Left lung (tissue), 10 donors: ENCODE data around the gene NLGN2. TPM values are rescaled to one million over a fixed set of nuclear protein-coding genes. Genes with fewer than 3 reads are reported as not detected.

Source experiments
- ATAC-seq: fragments of 200-7000 bp; cut with Tn5 transposase; one replicate; pipeline ENCODE4 v1.9.1; 2020; ENCODE audit warnings: moderate library complexity
- DNase-seq, 4 donors: peaks; one replicate each; pipeline ENCODE4 v3.0.0-alpha.2; 2013 to 2020
- H3K27ac ChIP-seq, 2 donors: fragments of 200-600 bp; sonication (generic) in 1 of 2; one replicate each; pipeline versions ENCODE4 v1.5.0 to v1.8.0; 2020 to 2021
- H3K27me3 ChIP-seq, 2 donors: fragments of 200-600 bp; sonication (generic) in 1 of 2; one replicate each; pipeline versions ENCODE4 v1.5.0 to v1.8.0; 2020 to 2021
- H3K36me3 ChIP-seq, 2 donors: fragments of 200-600 bp; sonication (generic) in 1 of 2; one replicate each; pipeline versions ENCODE4 v1.5.0 to v1.8.0; 2020 to 2021
- H3K4me1 ChIP-seq, 2 donors: fragments of 200-600 bp; one replicate each; pipeline ENCODE4 v1.8.0; 2021
- H3K4me3 ChIP-seq, 2 donors: fragments of 200-600 bp; sonication (generic) in 1 of 2; one replicate each; pipeline versions ENCODE4 v1.5.0 to v1.8.0; 2020 to 2021; ENCODE audit warnings: mild to moderate bottlenecking in 1 of 2
- H3K9me3 ChIP-seq, 2 donors: fragments of 200-600 bp; sonication (generic) in 1 of 2; one replicate each; pipeline versions ENCODE4 v1.5.0 to v1.8.0; 2020 to 2021
- intact Hi-C, 2 donors: fragments of 100-400 bp; cut with DNase I; formaldehyde crosslinking; loops; one replicate each; pipeline versions ENCODE4 v1.11.2 to v1.14.2; 2022
- polyA plus RNA-seq, 6 donors: library from polyadenylated mRNA; unstranded; fragments of 120-200 nt; gene quantifications; one replicate each; pipeline ENCODE4 v1.2.1, GENCODE V29; 2013; ENCODE audit not compliant: insufficient read length in 6 of 6
- total RNA-seq, 2 donors: library from RNA; stranded (reverse); fragmentation: NEBNext Ultra II Directional; extraction: Animal tissue kit (Norgen Biotek cat#: 25700); gene quantifications; one replicate each; pipeline ENCODE4 v1.2.1, GENCODE V29; 2021
- TF ChIP-seq, protein P1 (sequence below), 2 donors: fragments of 200-600 bp; sonication (generic) in 1 of 2; IDR thresholded peaks; one replicate each; pipeline versions ENCODE4 v1.5.0 to v1.8.0; 2021; ENCODE audit warnings: antibody characterized with exemption in 2 of 2
- donor health status: DM: no; HTN: yes; CAD: no.
- donor health status: DM: no; HTN: no; CAD: no.

Gene NLGN2
- total and polyA plus RNA-seq, 8 donors, result 14.8 to 34.4 (median 29.0) TPM

DNA sequence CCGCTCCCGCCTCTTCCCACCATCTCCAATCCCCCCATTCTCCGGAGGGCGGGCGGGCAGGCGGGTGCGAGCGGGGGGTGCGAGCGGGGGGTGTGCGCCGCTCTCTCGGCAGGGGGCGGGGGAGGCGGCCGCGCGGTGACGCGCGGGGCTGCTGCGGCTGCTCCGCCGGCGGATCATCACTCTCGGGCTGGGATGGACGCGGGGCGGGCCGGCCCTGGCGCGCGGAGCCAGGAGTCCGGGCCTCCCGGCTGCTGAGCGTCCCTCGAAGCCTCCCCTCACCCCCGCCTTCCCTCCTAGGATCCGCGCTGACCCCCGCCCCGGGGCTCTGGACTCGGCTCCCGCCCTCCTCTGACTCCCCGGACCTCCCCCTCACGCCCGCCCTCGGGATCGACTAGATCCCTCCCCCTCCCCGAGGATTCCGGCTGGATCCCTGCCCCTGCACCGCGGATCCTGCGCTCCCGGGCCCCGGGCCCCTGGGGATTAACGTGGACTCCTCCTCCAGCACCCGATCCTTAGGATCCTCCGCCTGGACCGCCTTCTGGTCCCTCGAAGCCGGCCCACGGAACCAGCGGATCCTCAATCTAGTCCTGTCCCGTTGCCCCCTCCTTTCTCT lies 2.8 kb upstream of the NLGN2 start:
- DNase-seq (peak in 1 of 4 donors; percentile 88), ATAC-seq (peak; percentile 53)
- H3K4me3 ChIP-seq, result peak overlapping the region; percentile 59 to 61
- TF ChIP-seq, protein P1, sequence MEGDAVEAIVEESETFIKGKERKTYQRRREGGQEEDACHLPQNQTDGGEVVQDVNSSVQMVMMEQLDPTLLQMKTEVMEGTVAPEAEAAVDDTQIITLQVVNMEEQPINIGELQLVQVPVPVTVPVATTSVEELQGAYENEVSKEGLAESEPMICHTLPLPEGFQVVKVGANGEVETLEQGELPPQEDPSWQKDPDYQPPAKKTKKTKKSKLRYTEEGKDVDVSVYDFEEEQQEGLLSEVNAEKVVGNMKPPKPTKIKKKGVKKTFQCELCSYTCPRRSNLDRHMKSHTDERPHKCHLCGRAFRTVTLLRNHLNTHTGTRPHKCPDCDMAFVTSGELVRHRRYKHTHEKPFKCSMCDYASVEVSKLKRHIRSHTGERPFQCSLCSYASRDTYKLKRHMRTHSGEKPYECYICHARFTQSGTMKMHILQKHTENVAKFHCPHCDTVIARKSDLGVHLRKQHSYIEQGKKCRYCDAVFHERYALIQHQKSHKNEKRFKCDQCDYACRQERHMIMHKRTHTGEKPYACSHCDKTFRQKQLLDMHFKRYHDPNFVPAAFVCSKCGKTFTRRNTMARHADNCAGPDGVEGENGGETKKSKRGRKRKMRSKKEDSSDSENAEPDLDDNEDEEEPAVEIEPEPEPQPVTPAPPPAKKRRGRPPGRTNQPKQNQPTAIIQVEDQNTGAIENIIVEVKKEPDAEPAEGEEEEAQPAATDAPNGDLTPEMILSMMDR (IDR thresholded peaks at IDR 0.05), result no peak
- no peaks in the 10 kb centered on the region for H3K36me3 ChIP-seq
- H3K27ac ChIP-seq, result peak overlapping the region; percentile 87
- no peaks in the 10 kb centered on the region for H3K9me3 ChIP-seq
- peaks cover 0 to 37% of the 10 kb centered on the region in 2 donors for H3K27me3 ChIP-seq
- intact Hi-C loops, result no loop called here
- peaks cover 7 to 26% of the 10 kb centered on the region in 2 donors for H3K4me1 ChIP-seq

DNA sequence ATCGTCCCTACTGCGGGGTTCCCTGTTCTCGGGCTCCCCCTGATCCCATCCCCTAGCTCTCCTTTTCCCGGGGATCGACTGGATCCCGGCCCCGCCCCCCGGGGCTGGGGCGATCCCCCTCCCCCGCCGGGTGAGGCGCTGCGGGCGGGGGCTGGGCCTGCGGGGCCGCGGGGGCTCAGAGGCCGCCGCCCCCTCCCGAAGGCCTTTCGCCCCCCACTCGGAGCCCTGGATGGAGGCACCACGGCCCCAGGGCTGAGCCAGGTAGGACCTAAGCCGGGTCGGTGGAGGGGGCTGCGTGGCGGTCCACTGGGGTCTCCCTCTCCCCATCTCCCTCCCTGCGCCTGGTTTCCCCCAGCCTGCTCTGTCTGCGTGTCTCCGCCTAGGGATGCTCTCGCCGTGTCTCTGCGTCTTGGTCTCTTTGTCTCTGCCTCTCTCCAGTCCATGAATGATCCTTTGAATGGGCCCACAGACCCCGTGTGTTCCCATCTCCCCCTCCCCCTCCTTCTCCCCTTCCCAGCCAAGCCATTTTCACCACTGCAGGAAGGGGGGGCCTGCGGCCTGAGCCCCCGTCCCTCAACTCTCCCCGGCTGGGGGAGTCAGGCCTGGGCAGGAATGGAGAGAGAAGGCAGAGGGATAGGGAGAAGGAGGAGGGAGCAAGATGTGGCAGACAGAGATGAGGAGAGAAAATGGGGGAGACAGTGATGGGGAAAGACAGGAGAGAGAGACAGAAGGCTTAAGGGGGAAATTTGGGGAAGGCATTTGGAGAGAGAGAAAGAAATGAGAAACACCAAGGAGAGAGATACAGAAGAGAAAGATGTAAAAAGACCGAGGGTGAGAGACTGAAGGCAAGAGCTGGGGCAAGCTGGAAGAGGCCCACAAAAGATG lies 2.1 kb upstream of the NLGN2 start:
- TF ChIP-seq, protein P1 (IDR thresholded peaks at IDR 0.05), result no peak
- intact Hi-C loops, result no loop called here
- H3K4me1 ChIP-seq, result peaks cover 7 to 26% of the 10 kb centered on the region in 2 donors
- no peaks in the 10 kb centered on the region for H3K36me3 ChIP-seq
- H3K27me3 ChIP-seq, result peaks cover 0 to 37% of the 10 kb centered on the region in 2 donors
- ATAC-seq (no peak), DNase-seq (peak in 1 of 4 donors; percentile 22)
- H3K27ac ChIP-seq, result peak overlapping the region; percentile 87
- no peaks in the 10 kb centered on the region for H3K9me3 ChIP-seq
- H3K4me3 ChIP-seq, result peak overlapping the region; percentile 59 to 61

DNA sequence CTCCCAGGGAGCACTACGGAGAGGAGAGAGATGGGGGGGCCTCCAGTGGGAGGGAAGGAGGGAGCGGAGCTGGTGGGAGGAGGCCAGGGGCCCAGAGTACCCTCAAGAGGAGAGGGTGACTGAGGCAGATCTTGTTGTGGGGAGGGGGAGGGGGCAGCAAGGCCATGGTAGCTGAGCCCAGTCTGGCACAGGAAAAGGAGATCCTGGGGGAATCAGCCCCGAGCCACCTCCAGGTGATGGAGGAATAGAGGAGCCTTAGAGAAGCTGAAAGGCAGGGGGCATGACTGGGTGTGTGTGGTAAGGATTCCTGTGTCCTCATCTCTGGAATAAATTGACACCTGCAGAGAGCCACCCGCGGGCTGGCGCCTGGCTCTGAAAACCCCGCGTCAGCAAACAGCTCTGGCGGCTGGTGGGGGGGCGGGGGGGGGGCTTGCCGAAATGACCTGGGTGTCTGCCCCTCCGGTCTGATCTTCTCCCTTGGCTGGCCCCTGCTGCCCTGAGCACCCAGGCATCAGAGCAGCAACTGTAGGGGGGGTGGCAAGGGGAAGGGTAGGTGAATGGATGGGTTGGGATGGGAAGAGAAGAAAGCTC lies 1.3 kb upstream of the NLGN2 start:
- peaks cover 7 to 26% of the 10 kb centered on the region in 2 donors for H3K4me1 ChIP-seq
- no peak for ATAC-seq
- no peak for DNase-seq
- no peak overlapping the region for H3K27ac ChIP-seq
- no peaks in the 10 kb centered on the region for H3K36me3 ChIP-seq
- no peaks in the 10 kb centered on the region for H3K9me3 ChIP-seq
- intact Hi-C loops, result no loop called here
- H3K4me3 ChIP-seq, result no peak overlapping the region
- H3K27me3 ChIP-seq, result peaks cover 0 to 37% of the 10 kb centered on the region in 2 donors
- TF ChIP-seq, protein P1 (IDR thresholded peaks at IDR 0.05), result no peak

DNA sequence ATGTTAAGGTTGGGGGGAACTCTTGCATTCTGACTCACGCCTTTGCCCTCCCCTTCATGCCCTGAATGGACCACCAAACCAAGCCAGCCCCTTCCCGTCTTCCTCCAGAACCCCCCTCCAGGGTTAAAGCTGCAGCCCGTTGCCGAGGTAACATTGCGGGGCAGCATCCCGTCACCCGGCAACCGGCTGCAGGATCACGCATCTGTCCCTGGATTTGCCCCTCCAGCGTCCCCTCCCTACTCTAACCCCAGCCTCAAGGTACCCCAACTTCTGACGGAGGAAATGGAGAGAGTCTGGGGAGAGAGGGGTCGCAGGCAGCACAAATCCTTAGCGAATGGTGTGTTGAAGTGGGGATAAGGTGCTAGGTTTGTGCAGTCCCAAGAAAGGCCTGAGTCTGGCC lies 563 bp upstream of the NLGN2 start:
- no peaks in the 10 kb centered on the region for H3K9me3 ChIP-seq
- H3K4me1 ChIP-seq, result peaks cover 7 to 26% of the 10 kb centered on the region in 2 donors
- ATAC-seq (no peak), DNase-seq (no peak)
- no peaks in the 10 kb centered on the region for H3K36me3 ChIP-seq
- TF ChIP-seq, protein P1 (IDR thresholded peaks at IDR 0.05), result no peak
- no peak overlapping the region for H3K27ac ChIP-seq
- intact Hi-C loops, result no loop called here
- H3K4me3 ChIP-seq, result no peak overlapping the region
- H3K27me3 ChIP-seq, result peaks cover 0 to 37% of the 10 kb centered on the region in 2 donors

DNA sequence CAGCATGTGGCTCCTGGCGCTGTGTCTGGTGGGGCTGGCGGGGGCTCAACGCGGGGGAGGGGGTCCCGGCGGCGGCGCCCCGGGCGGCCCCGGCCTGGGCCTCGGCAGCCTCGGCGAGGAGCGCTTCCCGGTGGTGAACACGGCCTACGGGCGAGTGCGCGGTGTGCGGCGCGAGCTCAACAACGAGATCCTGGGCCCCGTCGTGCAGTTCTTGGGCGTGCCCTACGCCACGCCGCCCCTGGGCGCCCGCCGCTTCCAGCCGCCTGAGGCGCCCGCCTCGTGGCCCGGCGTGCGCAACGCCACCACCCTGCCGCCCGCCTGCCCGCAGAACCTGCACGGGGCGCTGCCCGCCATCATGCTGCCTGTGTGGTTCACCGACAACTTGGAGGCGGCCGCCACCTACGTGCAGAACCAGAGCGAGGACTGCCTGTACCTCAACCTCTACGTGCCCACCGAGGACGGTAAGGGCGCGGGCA lies 645 bp downstream of the NLGN2 start:
- H3K9me3 ChIP-seq, result no peaks in the 10 kb centered on the region
- DNase-seq, result no peak
- TF ChIP-seq, protein P1 (IDR thresholded peaks at IDR 0.05), result no peak
- no peaks in the 10 kb centered on the region for H3K36me3 ChIP-seq
- H3K27me3 ChIP-seq, result peaks cover 0 to 37% of the 10 kb centered on the region in 2 donors
- no peak overlapping the region for H3K27ac ChIP-seq
- intact Hi-C loops, result no loop called here
- H3K4me3 ChIP-seq, result no peak overlapping the region
- no peak for ATAC-seq
- peaks cover under 1 to 15% of the 10 kb centered on the region in 2 donors for H3K4me1 ChIP-seq
